ENCODE measurements around the gene ZSWIM4. TPM values are rescaled to one million over a fixed set of nuclear protein-coding genes. Genes with fewer than 3 reads are reported as not detected.

The ZSWIM4 gene
- total and polyA plus RNA-seq, 2 experiments from 2014 or later = 5.4 to 42.3 TPM

- Histone ChIP-seq H3K4me2 (no peak overlapping the region), H3K4me3 (no peak overlapping the region), H4K20me1 (replicated peaks; ENCODE audit: insufficient read depth) (0 out of 2 replicates have a peak, but pooled peaks cover 5% of the 10 kb centered on the region), H3K27me3 (ENCODE audit: insufficient read depth) (no peaks in the 10 kb centered on the region), H3F3A (replicated peaks; ENCODE audit: low read depth) (peaks cover 12% of the 10 kb centered on the region; the same call in 1 of the 2 replicates), H3K4me1 (ENCODE audit: insufficient read depth) (peaks cover 3% of the 10 kb centered on the region; the same call in 1 of the 2 replicates), H3K36me3 (ENCODE audit: insufficient read depth) (0 out of 2 replicates have a peak, but pooled peaks cover 4% of the 10 kb centered on the region), H2AFZ (no peak overlapping the region), H3K79me2 (replicated peaks; ENCODE audit: insufficient read depth) (no peaks in the 10 kb centered on the region), H3K9me2 (ENCODE audit: insufficient read depth) (no peaks in the 10 kb centered on the region), H3K27ac (ENCODE audit: low read depth) (no peak overlapping the region)
- no peak for ATAC-seq
- Mint-ChIP-seq H3K9me3 (no peaks in the 10 kb centered on the region), H3K4me3 (no peak overlapping the region), H3K27ac (no peak overlapping the region), H3K4me1 (peaks cover 13% of the 10 kb centered on the region), H3K36me3 (ENCODE audit: low read depth) (peaks cover 27% of the 10 kb centered on the region), H3K27me3 (ENCODE audit: insufficient read depth, low read depth, poor library complexity) (peaks cover 20% of the 10 kb centered on the region)
- TF ChIP-seq POLR2AphosphoS5 (IDR thresholded peaks at IDR 0.05; ENCODE audit: low read depth) (no peak), ZNF114 (CRISPR knock-in tag; IDR thresholded peaks at IDR 0.05) (no peak), REST (IDR thresholded peaks at IDR 0.05; ENCODE audit: unreplicated experiment) (no peak), JUNB (IDR thresholded peaks at IDR 0.05; ENCODE audit: unreplicated experiment) (no peak), EZH2 (IDR thresholded peaks at IDR 0.05; ENCODE audit: low read depth, unreplicated experiment) (no peak), ZNF331 (CRISPR knock-in tag; IDR thresholded peaks at IDR 0.05; ENCODE audit: low read depth) (no peak), CTCF (conservative IDR thresholded peaks at IDR 0.05; ENCODE audit: low read depth in 2 of 2) (no peak), NANOG (IDR thresholded peaks at IDR 0.05; ENCODE audit: borderline replicate concordance) (no peak)
- DNase-seq (ENCODE audit: low spot score) = no peak
Observed at GRCh38 chr19:13782537-13782936, 12.7 kb upstream of the ZSWIM4 start.

GRCh38 chr19:13783565-13784500 lies 11.4 kb upstream of the ZSWIM4 start:
- H3K27me3 ChIP-seq (ENCODE audit: insufficient read depth) = no peaks in the 10 kb centered on the region
- H3K36me3 Mint-ChIP-seq (ENCODE audit: low read depth) = peaks cover 14% of the 10 kb centered on the region
- H2AFZ ChIP-seq = no peak overlapping the region
- ATAC-seq = no peak
- H3K4me2 ChIP-seq = no peak overlapping the region
- no peaks in the 10 kb centered on the region for H3K9me3 Mint-ChIP-seq
- peaks cover 13% of the 10 kb centered on the region for H3K4me1 Mint-ChIP-seq
- DNase-seq (ENCODE audit: low spot score) = no peak
- H3K9me2 ChIP-seq (ENCODE audit: insufficient read depth) = no peaks in the 10 kb centered on the region
- peaks cover 13% of the 10 kb centered on the region for H3K27me3 Mint-ChIP-seq (ENCODE audit: insufficient read depth, low read depth, poor library complexity)
- H3K36me3 ChIP-seq (ENCODE audit: insufficient read depth) = no peaks in the 10 kb centered on the region
- H3K4me3 ChIP-seq = no peak overlapping the region
- peaks cover 3% of the 10 kb centered on the region; the same call in 1 of the 2 replicates for H3K4me1 ChIP-seq (ENCODE audit: insufficient read depth)
- no peak overlapping the region for H3K27ac Mint-ChIP-seq
- 0 out of 2 replicates have a peak, but pooled peaks cover 2% of the 10 kb centered on the region for H4K20me1 ChIP-seq (replicated peaks; ENCODE audit: insufficient read depth)
- H3F3A ChIP-seq (replicated peaks; ENCODE audit: low read depth) = peaks cover 12% of the 10 kb centered on the region; the same call in 1 of the 2 replicates
- no peak overlapping the region for H3K4me3 Mint-ChIP-seq
- no peak overlapping the region for H3K27ac ChIP-seq (ENCODE audit: low read depth)
- H3K79me2 ChIP-seq (replicated peaks; ENCODE audit: insufficient read depth) = no peaks in the 10 kb centered on the region
- TF ChIP-seq ZNF331 (CRISPR knock-in tag; IDR thresholded peaks at IDR 0.05; ENCODE audit: low read depth) (no peak), ZNF114 (CRISPR knock-in tag; IDR thresholded peaks at IDR 0.05) (no peak), STAT1 (IDR thresholded peaks at IDR 0.05; ENCODE audit: unreplicated experiment) (no peak), EZH2 (IDR thresholded peaks at IDR 0.05; ENCODE audit: low read depth, unreplicated experiment) (no peak)

Measured in GM23338 (cell line).